Vagina (tissue), 2 donors: ENCODE data around the gene LRRFIP2. TPM values are rescaled to one million over a fixed set of nuclear protein-coding genes. Genes with fewer than 3 reads are reported as not detected.

Experiments used
- DNase-seq, 2 donors: peaks; one replicate each; pipeline ENCODE4 v3.0.0-alpha.2; 2017; ENCODE audit errors: extremely low spot score in 2 of 2
- H3K27ac ChIP-seq: fragments of 200-600 bp; sonication (generic); one replicate; pipeline ENCODE4 v1.5.1; 2019
- H3K27me3 ChIP-seq: fragments of 200-600 bp; sonication (generic); one replicate; pipeline ENCODE4 v1.5.1; 2019
- H3K36me3 ChIP-seq, 2 donors: fragments of 200-600 bp; sonication (generic); one replicate each; pipeline ENCODE4 v1.5.1; 2017 to 2019
- H3K4me1 ChIP-seq: fragments of 200-600 bp; sonication (generic); one replicate; pipeline ENCODE4 v1.5.1; 2019
- H3K4me3 ChIP-seq, 2 donors: fragments of 200-600 bp; sonication (generic); 1 replicate in 1 of 2; 2 replicates in 1 of 2; pipeline ENCODE4 v1.5.1; 2016 to 2019
- H3K9me3 ChIP-seq: fragments of 200-600 bp; sonication (generic); one replicate; pipeline ENCODE4 v1.5.1; 2019
- CTCF ChIP-seq, 3 experiments: fragments of 450-650 bp in 2 of 3; fragments of 200-600 bp in 1 of 3; sonication (generic) in 1 of 3; IDR thresholded peaks; one replicate each; pipeline ENCODE4 v1.5.1; 2017 to 2019; ENCODE audit warnings: antibody characterized with exemption in 3 of 3, mild to moderate bottlenecking in 2 of 3, moderate library complexity in 2 of 3
- POLR2A ChIP-seq, 2 donors: fragments of 450-650 bp; IDR thresholded peaks; one replicate each; pipeline ENCODE4 v1.6.1; 2017; ENCODE audit warnings: antibody characterized with exemption in 2 of 2, mild to moderate bottlenecking in 2 of 2, moderate library complexity in 2 of 2
- POLR2AphosphoS5 ChIP-seq, 2 donors: sonication (generic); formaldehyde crosslinking; IDR thresholded peaks; one replicate each; pipeline ENCODE4 v1.9.0; 2017; ENCODE audit warnings: antibody characterized with exemption in 2 of 2, mild to moderate bottlenecking in 2 of 2, low read depth in 1 of 2; ENCODE audit not compliant: insufficient read depth in 1 of 2
- intact Hi-C: fragments of 100-400 bp; cut with DNase I; formaldehyde crosslinking; loops from one replicate; pipeline ENCODE4 v1.15.1; 2023
- small RNA-seq: library from RNA; depleted of rRNA; stranded (forward); fragments of <200 nt; gene quantifications from one replicate; pipeline ENCODE3, GENCODE V24; 2016
- total RNA-seq: library from RNA; depleted of rRNA; stranded (reverse); fragments of >200 nt; gene quantifications from one replicate; pipeline ENCODE4 v1.2.3, GENCODE V29; 2016

LRRFIP2 gene
- total RNA-seq, 1 donor from 2014 or later, result 74.2 TPM

GRCh38 chr3:37016903-37017302, 157.5 kb downstream of the LRRFIP2 start:
- H3K27ac ChIP-seq, result no peak overlapping the region
- H3K9me3 ChIP-seq, result no peaks in the 10 kb centered on the region
- H3K4me3 ChIP-seq, result no peak overlapping the region
- DNase-seq, result no peak
- H3K36me3 ChIP-seq, result peaks cover 0 to 71% of the 10 kb centered on the region in 2 donors
- TF ChIP-seq POLR2A (IDR thresholded peaks at IDR 0.05), result no peak
- no peak for TF ChIP-seq POLR2AphosphoS5 (IDR thresholded peaks at IDR 0.05; ENCODE audit: insufficient read depth in 1 of 2, low read depth in 1 of 2)
- TF ChIP-seq CTCF (IDR thresholded peaks at IDR 0.05), result no peak
- H3K27me3 ChIP-seq, result no peaks in the 10 kb centered on the region
- intact Hi-C loops, result no loop called here
- H3K4me1 ChIP-seq, result no peaks in the 10 kb centered on the region

- no peaks in the 10 kb centered on the region for H3K4me1 ChIP-seq
- H3K4me3 ChIP-seq, result no peak overlapping the region
These were observed 158.7 kb downstream of the LRRFIP2 start for GRCh38 chr3:37015642-37016041.

GRCh38 chr3:37014620-37015019, 159.8 kb downstream of the LRRFIP2 start:
- intact Hi-C loops, result no loop called here
- no peaks in the 10 kb centered on the region for H3K9me3 ChIP-seq
- no peak overlapping the region for H3K4me3 ChIP-seq
- no peaks in the 10 kb centered on the region for H3K4me1 ChIP-seq
- no peak for TF ChIP-seq POLR2AphosphoS5 (IDR thresholded peaks at IDR 0.05; ENCODE audit: insufficient read depth in 1 of 2, low read depth in 1 of 2)
- TF ChIP-seq POLR2A (IDR thresholded peaks at IDR 0.05), result no peak
- TF ChIP-seq CTCF (IDR thresholded peaks at IDR 0.05), result no peak
- DNase-seq, result no peak
- H3K36me3 ChIP-seq, result peaks cover 0 to 64% of the 10 kb centered on the region in 2 donors
- H3K27ac ChIP-seq, result no peak overlapping the region
- no peaks in the 10 kb centered on the region for H3K27me3 ChIP-seq

More at GRCh38 chr3:37015642-37016041, 158.7 kb downstream of the LRRFIP2 start:
- no peaks in the 10 kb centered on the region for H3K9me3 ChIP-seq
- H3K36me3 ChIP-seq, result peaks cover 0 to 73% of the 10 kb centered on the region in 2 donors
- intact Hi-C loops, result no loop called here
- no peaks in the 10 kb centered on the region for H3K27me3 ChIP-seq
- DNase-seq, result no peak
- TF ChIP-seq POLR2A (IDR thresholded peaks at IDR 0.05), result no peak
- no peak for TF ChIP-seq CTCF (IDR thresholded peaks at IDR 0.05)
- TF ChIP-seq POLR2AphosphoS5 (IDR thresholded peaks at IDR 0.05; ENCODE audit: insufficient read depth in 1 of 2, low read depth in 1 of 2), result no peak
- H3K27ac ChIP-seq, result no peak overlapping the region

Small RNA genes within 50 kb of the gene (small RNA-seq; reads per million reads assigned to genes)
- gene RF00019 (not detected), gene RNU6-1301P (not detected)

Other genes with a start within 250 kb of the LRRFIP2 start
- gene TRANK1, start 229.5 kb downstream of the LRRFIP2 start, total RNA-seq, result 17.7 TPM
- gene EPM2AIP1, start 181.5 kb downstream of the LRRFIP2 start, total RNA-seq, result 10.8 TPM
- gene MLH1, start 181.1 kb downstream of the LRRFIP2 start, total RNA-seq, result 61.6 TPM
- 69.0 TPM for gene GOLGA4, start 68.7 kb upstream of the LRRFIP2 start, total RNA-seq